Prostate gland (tissue), 2 donors: ENCODE results near the gene TMPRSS2. TPM values are rescaled to one million over a fixed set of nuclear protein-coding genes. Genes with fewer than 3 reads are reported as not detected.
A peak's percentile ranks its signal among the peaks of the same experiment; 100 is the strongest.

ENCODE experiments used
- DNase-seq: peaks from one replicate; pipeline ENCODE4 v3.0.0-alpha.2; 2019; ENCODE audit warnings: low spot score
- H3K27ac ChIP-seq, 2 donors: fragments of 200-600 bp; sonication (generic); 2 replicates each; pipeline ENCODE4 v1.5.1; 2017 to 2019
- H3K27me3 ChIP-seq: fragments of 200-600 bp; sonication (generic); replicated peaks from 2 replicates; pipeline ENCODE4 v1.5.1; 2019; ENCODE audit not compliant: insufficient read depth
- H3K36me3 ChIP-seq, 2 donors: fragments of 200-600 bp; sonication (generic); 1 replicate in 1 of 2; 2 replicates in 1 of 2; pipeline versions ENCODE4 v1.5.1 to v1.8.1; 2017 to 2019
- H3K4me1 ChIP-seq: fragments of 200-600 bp; sonication (generic); replicated peaks from 2 replicates; pipeline ENCODE4 v1.5.1; 2019
- H3K4me3 ChIP-seq, 2 donors: fragments of 200-600 bp; sonication (generic); 2 replicates each; pipeline ENCODE4 v1.5.1; 2017 to 2019
- H3K9me3 ChIP-seq: fragments of 200-600 bp; sonication (generic); 2 replicates; pipeline ENCODE4 v1.5.1; 2017
- CTCF ChIP-seq, 4 experiments: fragments of 200-600 bp in 2 of 4; fragments of 450-650 bp in 2 of 4; sonication (generic) in 2 of 4; IDR thresholded peaks; 1 replicate in 3 of 4; 2 replicates in 1 of 4; pipeline ENCODE4 v1.5.1; 2016 to 2019; ENCODE audit warnings: antibody characterized with exemption in 4 of 4, mild to moderate bottlenecking in 2 of 4, moderate library complexity in 2 of 4
- POLR2A ChIP-seq: fragments of 450-650 bp; IDR thresholded peaks from one replicate; pipeline ENCODE4 v1.6.1; 2016; ENCODE audit warnings: antibody characterized with exemption, mild to moderate bottlenecking
- POLR2AphosphoS5 ChIP-seq: sonication (generic); formaldehyde crosslinking; IDR thresholded peaks from one replicate; pipeline ENCODE4 v1.6.1; 2017; ENCODE audit warnings: antibody characterized with exemption
- WGBS: methylation state at CpG from one replicate; pipeline ENCODE4 v1.1.5; 2018; 5-methylcytosine and 5-hydroxymethylcytosine counted together
- intact Hi-C: fragments of 100-400 bp; cut with DNase I; formaldehyde crosslinking; loops from one replicate; pipeline ENCODE4 v1.14.2; 2022
- total RNA-seq, 2 donors: library from RNA; depleted of rRNA; stranded (reverse); fragments of >200 nt; gene quantifications; one replicate each; pipeline ENCODE4 v1.1.0, GENCODE V29; 2016

TMPRSS2 gene
- total RNA-seq, 2 donors from 2014 or later, result 336 to 786 TPM

- Histone ChIP-seq H3K27ac (peak overlapping the region; percentile 77 to 85), H3K4me1 (peaks cover 6% of the 10 kb centered on the region), H3K9me3 (no peaks in the 10 kb centered on the region), H3K4me3 (no peak overlapping the region), H3K36me3 (no peaks in the 10 kb centered on the region), H3K27me3 (no peaks in the 10 kb centered on the region)
- intact Hi-C loops, result no loop called here
- DNase-seq, result peak; percentile 68
- WGBS, result 44% methylated on average over 4 of the region's 4 CpGs
- TF ChIP-seq CTCF (IDR thresholded peaks at IDR 0.05), result peak in 1 of 4 experiments; percentile 11
- TF ChIP-seq POLR2AphosphoS5, result peak; percentile 94
- TF ChIP-seq POLR2A, result no peak
Measured at GRCh38 chr21:41521489-41522027, 13.6 kb upstream of the TMPRSS2 start.

- intact Hi-C loops, result no loop called here
- Histone ChIP-seq H3K9me3 (no peaks in the 10 kb centered on the region), H3K4me3 (no peak overlapping the region), H3K27ac (peak overlapping the region; percentile 61 to 85), H3K27me3 (no peaks in the 10 kb centered on the region), H3K4me1 (peaks cover 6% of the 10 kb centered on the region), H3K36me3 (no peaks in the 10 kb centered on the region)
- TF ChIP-seq POLR2A (no peak), POLR2AphosphoS5 (peak; percentile 75)
- WGBS, result 29% methylated on average over 5 of the region's 5 CpGs
- DNase-seq, result no peak
Measured at GRCh38 chr21:41520560-41521442, 12.8 kb upstream of the TMPRSS2 start.

- TF ChIP-seq POLR2A, result no peak
- TF ChIP-seq POLR2AphosphoS5, result peak; percentile 73
- intact Hi-C loops, result no loop called here
- Histone ChIP-seq H3K27ac (peak overlapping the region; percentile 61 to 85), H3K36me3 (no peaks in the 10 kb centered on the region), H3K4me3 (no peak overlapping the region), H3K4me1 (peaks cover 6% of the 10 kb centered on the region), H3K27me3 (no peaks in the 10 kb centered on the region), H3K9me3 (no peaks in the 10 kb centered on the region)
- no peak for DNase-seq
- WGBS, result 77% methylated on average over 9 of the region's 9 CpGs
Measured at GRCh38 chr21:41519806-41520559, 12.0 kb upstream of the TMPRSS2 start.

GRCh38 chr21:41518757-41519156, 10.8 kb upstream of the TMPRSS2 start:
- intact Hi-C loops, result no loop called here

GRCh38 chr21:41511858-41512257, 3.9 kb upstream of the TMPRSS2 start:
- WGBS, result 23% methylated on average over 7 of the region's 7 CpGs
- Histone ChIP-seq H3K4me1 (no peaks in the 10 kb centered on the region), H3K9me3 (no peaks in the 10 kb centered on the region), H3K4me3 (peak overlapping the region in 1 of 2 donors; percentile 72), H3K27me3 (no peaks in the 10 kb centered on the region), H3K27ac (peak overlapping the region in 1 of 2 donors; percentile 97), H3K36me3 (no peaks in the 10 kb centered on the region)
- peak; percentile 66 for TF ChIP-seq POLR2AphosphoS5
- no peak for TF ChIP-seq POLR2A
- TF ChIP-seq CTCF (IDR thresholded peaks at IDR 0.05), result peak in 2 of 4 experiments; percentile 12 to 16
- intact Hi-C loops, result no loop called here
- DNase-seq, result no peak

More at GRCh38 chr21:41518757-41519156, 10.8 kb upstream of the TMPRSS2 start:
- Histone ChIP-seq H3K9me3 (no peaks in the 10 kb centered on the region), H3K27me3 (no peaks in the 10 kb centered on the region), H3K27ac (peak overlapping the region; percentile 61 to 85), H3K36me3 (no peaks in the 10 kb centered on the region), H3K4me1 (peaks cover 6% of the 10 kb centered on the region), H3K4me3 (no peak overlapping the region)
- no peak for TF ChIP-seq CTCF (IDR thresholded peaks at IDR 0.05)
- no peak for TF ChIP-seq POLR2AphosphoS5
- no peak for TF ChIP-seq POLR2A
- DNase-seq, result no peak
- WGBS, result 97% methylated on average over 4 of the region's 4 CpGs
